Activated CD8-positive, alpha-beta memory T cell treated with anti-CD3 and anti-CD28 coated beads for 1 hour (primary cell): Measurements from ENCODE around the gene PLCXD1.
"Not testable (repeated sequence)": the region's sequence is repeated elsewhere in the genome, so short reads cannot be mapped to it uniquely, and the experiment has no call there.

ENCODE experiments used
- DNase-seq, 2 donors: peaks; one replicate each; pipeline ENCODE4 v3.0.0-alpha.2; 2020; ENCODE audit warnings: low read depth in 1 of 2; ENCODE audit errors: extremely low read depth in 1 of 2

PLCXD1 gene, protein sequence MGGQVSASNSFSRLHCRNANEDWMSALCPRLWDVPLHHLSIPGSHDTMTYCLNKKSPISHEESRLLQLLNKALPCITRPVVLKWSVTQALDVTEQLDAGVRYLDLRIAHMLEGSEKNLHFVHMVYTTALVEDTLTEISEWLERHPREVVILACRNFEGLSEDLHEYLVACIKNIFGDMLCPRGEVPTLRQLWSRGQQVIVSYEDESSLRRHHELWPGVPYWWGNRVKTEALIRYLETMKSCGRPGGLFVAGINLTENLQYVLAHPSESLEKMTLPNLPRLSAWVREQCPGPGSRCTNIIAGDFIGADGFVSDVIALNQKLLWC

DNA sequence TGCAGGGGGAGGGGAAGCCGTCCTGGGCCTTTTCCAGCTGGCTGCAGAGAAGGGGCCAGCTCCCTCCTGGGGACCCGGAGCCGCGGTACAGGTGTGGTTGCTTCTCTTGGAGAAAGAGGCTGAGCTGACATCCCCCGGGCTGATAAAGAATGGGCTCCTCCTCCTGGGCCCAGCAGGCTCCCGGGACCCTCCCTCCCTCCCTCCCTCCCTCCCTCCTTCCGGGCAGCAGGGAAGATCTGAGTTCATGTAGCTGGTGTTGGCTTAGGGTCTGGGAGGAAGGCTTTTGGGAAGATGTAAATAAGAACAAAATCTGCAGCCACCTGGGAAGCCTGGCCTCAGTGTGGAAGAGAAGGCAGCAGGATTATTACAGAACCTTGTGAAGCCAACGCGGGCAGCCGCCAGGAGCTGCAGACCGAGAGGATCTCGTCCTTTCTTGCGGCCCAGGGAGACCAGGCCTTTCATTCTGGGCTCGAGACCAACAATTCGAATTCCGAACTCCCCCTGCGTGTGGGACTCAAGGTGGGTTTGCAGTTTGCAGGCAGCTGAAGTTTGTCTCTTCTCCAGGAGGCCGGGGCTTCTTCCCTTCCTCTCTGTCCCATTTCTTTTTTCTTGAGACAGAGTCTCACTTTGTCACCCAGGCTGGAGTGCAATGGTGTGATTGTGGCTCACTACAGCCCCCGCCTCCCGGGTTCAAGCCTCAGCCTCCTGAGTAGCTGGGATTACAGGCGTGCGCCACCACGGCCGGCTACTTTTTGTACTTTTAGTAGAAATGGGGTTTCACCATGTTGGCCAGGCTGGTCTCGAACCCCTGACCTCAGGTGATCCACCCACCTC, at the start of gene PLCXD1:
Gene PLCXD1, plus strand, starts transcription at position 216 of the 834 bp plus-strand sequence. CDS start 2,807 bp downstream, outside the sequence.
- DNase-seq: no peak

DNA sequence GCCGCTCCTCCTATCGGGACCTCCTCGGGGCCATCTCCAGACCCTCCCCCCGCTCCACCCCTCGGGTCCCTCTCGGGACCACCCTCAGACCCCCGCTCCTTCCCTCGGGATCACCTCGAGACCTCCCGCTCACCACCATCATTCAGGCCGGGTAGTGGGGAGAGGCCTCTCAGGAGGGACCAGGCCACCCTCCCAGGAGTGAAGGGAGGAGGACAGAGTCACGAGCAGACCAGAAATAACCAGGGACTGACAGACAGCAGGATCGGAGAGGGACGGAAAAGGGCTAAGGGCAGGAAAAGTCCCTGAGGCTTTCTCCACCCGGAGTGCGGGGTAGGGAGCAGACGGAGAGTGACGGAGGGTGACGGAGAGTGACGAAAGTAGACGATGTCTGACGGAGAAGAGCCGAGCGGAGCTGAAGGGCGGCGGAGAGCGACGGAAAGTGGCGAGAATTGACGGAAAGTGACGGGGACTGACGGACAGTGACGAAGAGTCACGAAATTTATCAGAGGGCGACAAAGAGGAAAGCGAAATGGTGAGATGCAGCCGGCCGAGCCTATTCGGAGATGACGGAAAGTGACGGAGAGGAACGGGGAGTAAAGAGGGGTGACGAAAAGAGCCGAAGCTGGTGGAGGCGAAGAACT, 49.4 kb upstream of the PLCXD1 start:
- DNase-seq: not testable (repeated sequence)

DNA sequence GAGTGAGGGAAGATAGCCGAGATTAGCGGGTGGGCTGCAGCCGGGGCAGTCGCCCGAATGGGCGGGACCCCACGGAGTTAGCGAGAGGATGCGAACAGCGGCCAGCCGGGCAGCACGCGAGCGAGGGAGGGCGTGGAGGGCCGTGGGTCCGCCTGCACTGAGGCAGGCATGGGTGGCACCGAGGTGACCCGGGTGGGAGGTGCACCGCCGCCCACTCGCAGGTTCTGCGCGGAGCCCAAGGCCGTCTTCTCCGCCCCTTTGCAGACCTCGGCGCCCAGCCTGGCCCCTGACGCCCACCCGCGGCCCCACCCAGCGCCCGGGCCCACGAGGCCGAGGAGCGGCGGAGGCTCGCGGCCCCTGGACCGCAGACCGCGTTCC, 48.9 kb upstream of the PLCXD1 start:
- DNase-seq: not testable (repeated sequence)

DNA sequence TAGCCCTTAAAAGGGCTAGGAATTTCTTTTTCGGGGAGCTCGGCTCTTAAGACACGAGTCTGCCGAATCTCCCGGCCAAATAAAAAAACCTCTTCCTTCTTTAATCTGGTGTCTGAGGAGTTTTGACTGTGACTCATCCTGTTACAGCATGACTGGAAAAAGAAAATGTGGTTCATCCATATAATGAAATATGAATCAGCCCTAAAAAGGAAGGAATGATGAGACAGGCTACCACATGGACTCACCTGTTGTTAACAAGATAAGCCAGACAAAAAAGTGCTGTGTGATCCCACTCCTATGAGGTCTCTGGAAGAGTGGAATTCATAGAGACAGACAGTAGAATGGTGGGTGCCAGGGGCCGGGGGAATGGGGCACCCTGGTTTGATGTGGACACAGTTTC, 45.0 kb upstream of the PLCXD1 start:
- DNase-seq: not testable (repeated sequence)

DNA sequence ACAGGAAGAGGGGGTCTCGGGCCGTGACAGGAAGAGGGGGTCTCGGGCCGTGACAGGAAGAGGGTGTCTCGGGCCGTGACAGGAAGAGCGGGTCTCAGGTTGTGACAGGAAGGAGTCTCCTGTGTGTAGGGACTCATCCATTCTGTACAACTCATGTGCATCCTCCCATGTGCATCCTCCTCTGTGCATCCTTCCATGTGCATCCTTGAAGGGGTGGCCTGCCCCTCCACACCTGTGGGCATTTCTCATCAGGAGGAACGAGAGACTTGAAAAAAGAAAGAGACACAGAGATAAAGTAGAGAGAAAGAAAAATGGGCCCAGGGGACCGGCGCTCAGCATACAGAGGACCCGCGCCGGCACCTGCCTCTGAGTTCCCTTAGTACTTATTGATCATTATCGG, 30.2 kb upstream of the PLCXD1 start:
- no peak for DNase-seq

DNA sequence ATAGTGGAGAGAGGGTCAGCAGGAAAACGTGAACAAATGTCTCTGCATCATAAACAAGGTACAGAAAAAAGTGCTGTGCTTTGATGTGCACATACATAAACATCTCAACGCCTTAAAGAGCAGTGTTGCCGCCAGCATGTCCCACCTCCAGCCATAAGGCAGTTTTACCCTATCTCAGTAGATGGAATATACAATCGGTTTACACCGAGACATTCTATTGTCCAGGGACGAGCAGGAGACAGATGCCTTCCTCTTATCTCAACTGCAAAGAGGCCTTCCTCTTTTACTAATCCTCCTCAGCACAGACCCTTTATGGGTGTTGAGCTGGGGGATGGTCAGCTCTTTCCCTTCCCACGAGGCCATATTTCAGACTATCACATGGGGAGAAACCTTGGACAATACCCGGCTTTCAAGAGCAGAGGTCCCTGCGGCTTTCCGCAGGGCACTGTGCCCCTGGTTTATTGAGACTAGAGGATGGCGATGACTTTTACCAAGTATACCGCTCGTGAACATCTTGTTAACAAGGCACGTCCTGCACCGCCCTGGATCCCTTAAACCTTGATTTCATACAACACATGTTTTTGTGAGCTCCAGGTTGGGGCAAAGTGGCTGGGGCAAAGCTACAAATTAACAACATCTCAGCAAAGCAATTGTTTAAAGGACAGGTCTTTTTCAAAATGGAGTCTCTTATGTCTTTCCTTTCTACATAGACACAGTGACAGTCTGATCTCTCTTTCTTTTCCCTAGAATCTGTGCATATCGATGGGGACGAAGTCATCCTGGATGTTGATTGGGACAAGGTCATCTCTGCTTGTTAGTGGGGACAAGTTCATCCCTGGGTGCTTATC, 29.6 kb upstream of the PLCXD1 start:
- DNase-seq: not testable (repeated sequence)

DNA sequence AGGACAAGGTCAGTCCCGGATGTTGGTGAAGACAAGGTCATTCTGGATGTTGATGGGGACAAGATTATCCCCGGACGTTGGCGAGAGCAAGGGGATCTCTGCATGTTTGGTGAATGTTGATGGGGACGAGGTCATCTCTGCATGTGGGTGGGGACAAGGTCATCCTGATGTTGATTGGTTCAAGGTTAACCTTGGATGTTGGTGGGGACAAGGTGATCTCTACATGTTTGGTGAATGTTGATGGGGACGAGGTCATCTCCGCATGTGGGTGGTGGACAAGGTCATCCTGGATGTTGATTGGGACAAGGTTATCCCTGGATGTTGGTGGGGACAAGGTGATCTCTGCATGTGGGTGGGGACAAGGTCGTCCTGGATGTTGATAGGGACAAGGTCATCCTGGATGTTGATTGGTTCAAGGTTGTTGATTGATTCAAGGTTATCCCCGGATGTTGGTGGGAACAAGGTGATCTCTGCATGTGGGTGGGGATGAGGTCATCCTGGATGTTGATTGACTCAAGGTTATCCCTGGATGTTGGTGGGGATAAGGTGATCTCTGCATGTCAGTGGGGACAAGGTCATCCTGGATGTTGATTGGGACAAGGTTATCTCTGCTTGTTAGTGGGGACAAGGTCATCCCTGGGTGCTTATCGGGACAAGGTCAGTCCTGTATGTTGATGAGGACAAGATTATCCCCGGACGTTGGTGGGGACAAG, 28.8 kb upstream of the PLCXD1 start:
- DNase-seq: no peak

DNA sequence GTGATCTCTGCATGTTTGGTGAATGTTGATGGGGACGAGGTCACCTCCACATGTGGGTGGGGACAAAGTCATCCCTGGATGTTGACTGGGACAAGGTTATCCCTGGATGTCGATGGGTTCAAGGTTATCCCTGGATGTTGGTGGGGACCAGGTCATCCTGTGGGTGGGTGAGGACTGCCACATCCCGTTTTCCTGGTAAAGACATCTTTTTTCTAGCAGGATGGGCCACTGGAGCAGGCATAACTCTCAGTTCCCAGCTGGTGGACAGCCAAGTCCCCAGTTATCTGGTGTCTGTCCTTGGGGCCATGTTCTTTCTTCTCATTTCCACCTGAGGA, 28.3 kb upstream of the PLCXD1 start:
- no peak for DNase-seq

DNA sequence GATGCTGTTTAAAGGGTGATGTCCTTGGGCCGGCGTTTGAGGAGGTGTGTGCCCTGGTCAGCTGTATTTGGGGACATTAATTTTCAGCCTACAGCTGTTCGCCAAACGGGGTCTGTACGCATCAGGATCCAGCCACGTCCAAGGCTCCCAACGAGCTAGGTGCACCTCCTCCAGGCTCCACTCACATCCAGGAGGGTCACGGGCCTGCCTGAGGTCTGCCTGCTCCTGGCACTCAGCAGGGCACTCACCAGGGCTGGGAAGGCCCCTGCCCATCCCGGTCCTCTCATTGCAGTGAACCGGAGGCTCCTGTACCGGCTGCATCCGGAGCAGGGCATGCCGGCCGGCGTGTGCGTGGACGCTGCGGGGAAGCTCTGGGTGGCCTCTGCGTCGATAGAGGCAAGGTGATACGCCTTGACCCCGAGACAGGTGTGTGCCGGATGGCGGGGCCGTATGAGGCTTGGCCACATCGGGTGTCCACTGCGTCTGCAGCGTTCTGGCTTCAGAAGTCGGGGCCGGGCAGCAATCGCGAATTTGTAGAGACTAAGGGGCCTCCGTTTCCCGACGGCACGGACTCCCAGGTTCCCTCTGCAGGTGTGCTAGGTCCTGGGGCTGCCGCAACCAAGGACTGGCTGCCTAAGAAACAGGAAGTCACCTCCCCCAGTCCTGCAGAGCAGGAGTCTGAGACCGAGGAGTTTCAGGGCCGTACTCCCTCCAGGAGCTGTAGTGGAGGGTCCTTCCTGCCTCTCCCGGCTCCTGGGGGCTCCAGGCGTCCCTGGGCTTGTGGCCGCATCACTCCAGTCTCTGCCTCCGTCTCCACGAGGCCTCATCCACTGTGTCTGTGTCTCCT, 27.5 kb upstream of the PLCXD1 start:
- no peak for DNase-seq

DNA sequence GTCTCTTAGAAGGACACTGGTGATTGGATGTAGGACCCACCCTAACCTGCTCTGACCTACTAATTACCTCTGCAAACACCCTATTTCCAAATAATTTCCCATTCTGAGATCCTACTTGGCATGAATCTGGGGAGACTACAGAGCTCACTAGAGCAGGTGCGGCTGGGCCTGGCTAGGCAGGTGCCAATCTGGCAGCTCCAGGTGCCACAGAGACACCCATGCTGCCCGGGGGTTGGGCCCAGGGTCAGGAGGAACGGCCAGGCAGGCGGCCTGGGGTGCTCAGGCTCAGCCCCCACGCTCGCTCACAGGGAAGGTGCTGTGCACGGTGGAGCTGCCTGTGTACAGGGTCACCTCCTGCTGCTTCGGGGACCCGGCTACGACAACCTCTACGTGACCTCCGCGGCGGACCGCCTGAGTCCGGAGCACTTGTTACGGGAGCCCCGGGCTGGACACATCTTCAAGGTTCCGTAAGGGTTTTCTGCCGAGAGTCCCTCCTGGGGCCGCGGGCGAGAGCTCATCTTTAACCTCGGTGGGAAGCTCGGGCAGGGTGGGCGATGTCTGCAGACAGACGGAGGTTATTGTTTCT, 26.5 kb upstream of the PLCXD1 start:
- DNase-seq: no peak

DNA sequence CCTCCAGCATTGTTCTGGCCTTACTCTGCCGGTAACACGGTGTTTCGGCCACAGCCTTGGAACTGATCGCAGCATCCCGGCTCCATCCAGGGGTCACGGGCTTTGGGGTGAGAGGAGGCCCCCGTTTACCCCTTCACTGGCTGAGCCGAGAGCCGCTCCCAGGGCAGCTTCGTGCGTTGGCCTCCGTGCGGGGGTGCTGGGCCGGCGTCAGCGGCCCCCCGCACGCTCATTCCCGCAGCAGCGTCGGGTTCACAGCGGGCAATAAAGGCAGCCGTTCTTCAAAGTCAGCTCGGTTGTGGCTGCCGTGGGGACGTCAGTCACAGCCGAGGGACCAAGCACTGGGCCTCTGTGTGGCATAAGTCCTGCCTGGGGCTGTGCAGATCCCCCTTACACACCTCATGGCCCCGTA, 25.3 kb upstream of the PLCXD1 start:
- no peak for DNase-seq

DNA sequence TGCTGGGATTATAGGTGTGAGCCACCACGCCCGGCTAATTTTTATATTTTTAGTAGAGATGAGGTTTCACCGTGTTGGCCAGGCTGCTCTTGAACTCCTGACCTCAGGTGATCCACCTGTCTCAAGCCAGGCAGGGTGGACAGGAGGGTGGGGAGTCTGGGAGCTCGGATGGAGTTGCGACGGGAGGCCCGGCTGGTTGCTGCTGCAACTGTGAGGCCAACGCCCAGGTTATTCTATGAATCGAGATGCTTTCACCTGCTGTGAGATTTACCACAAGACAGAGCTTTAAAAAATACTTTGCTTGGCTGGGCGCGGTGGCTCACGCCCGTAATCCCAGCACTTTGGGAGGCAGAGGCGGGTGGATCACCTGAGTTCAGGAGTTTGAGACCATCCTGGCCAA, 24.1 kb upstream of the PLCXD1 start:
- DNase-seq: not testable (repeated sequence)

DNA sequence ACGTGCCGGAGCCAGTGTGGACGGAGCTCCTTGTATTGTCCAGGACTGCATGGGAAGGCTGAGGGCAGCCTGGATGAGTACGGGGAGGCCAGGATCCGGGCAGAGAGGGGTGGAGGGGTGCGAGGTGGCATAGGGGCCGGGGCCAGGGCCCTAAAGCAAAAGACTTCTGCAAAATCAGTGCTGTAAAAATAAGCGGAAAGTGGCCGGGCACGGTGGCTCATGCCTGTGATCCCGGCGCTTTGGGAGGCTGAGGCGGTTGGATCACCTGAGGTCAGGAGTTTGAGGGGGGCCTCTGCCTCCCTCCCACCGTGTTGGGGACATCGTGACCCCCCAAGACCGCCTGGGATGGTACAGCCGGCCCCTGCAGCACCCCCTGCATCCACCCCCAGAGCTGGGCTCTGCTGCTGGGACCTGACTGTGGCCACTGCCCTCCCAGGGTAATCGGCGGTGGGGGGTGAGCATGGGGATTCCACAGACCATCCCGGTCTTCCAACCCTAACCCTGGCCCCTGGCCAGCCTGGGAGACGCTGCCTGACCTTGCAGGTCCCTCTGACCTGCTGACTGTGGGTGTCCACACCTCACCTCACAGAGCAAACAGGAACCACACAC, 23.4 kb upstream of the PLCXD1 start:
- no peak for DNase-seq

DNA sequence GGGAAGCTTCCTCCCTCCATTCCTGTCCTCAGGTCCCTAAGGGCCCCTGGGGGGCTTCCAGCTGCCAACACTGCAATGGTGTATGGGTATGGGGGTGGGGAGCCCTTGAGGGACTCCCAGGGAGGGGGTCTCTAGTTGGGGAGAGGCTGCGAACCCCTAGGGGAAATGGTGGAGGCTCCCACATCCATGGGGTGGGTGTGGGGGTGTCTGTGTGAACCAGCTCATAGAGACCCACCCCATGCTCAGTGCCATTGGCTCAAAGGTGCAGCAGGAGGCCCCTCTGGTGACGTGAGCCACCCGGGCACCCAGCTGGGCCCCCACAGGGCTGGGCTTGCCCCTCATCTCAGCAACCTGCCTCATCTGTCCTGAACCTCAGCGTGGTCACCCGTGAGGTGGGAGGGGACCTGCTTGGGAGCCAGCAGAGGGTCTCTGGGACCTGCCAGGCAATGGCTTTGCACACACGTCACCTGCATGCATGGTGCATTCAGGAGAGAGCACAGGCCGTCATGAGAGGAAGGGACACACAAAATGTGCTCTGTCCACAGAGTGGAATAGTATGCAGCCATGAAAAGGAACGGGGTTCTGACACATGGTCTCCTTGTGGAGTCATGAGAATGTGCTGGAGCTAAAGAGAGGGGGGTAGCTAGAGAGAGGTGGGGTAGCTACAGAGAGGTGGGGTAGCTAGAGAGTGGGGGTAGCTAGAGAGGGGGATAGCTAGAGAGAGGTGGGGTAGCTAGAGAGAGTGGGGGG, 22.7 kb upstream of the PLCXD1 start:
- DNase-seq: no peak

DNA sequence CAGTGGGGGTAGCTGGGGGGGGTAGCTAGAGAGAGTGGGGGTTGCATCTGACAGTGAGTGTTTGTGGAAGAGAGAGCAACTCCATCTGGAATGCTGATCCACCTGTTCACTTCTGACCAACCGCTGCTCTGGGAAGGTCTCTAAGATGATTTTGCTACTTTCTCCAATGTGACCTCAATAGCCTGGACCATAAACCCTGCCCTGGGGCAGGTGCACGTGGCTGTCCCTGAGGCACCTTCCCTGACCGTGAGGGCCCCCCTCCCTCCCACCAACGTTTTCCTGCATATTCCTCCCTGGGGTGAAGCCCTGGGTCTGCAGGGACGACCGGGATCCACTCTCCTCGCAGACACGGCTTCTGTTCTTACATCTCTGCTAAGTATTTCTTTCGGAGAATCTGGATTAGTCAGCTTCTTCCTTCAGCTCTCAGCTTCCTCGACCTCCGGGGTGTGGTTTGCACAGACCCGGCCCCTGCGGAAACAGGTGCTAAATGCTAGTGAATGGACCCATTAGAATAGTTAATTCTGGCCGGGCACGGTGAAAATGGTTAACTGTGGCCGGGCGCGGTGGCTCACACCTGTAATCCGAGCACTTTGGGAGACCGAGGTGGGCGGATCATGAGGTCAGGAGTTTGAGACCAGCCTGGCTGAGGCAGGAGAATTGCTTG, 21.4 kb upstream of the PLCXD1 start:
- no peak for DNase-seq

DNA sequence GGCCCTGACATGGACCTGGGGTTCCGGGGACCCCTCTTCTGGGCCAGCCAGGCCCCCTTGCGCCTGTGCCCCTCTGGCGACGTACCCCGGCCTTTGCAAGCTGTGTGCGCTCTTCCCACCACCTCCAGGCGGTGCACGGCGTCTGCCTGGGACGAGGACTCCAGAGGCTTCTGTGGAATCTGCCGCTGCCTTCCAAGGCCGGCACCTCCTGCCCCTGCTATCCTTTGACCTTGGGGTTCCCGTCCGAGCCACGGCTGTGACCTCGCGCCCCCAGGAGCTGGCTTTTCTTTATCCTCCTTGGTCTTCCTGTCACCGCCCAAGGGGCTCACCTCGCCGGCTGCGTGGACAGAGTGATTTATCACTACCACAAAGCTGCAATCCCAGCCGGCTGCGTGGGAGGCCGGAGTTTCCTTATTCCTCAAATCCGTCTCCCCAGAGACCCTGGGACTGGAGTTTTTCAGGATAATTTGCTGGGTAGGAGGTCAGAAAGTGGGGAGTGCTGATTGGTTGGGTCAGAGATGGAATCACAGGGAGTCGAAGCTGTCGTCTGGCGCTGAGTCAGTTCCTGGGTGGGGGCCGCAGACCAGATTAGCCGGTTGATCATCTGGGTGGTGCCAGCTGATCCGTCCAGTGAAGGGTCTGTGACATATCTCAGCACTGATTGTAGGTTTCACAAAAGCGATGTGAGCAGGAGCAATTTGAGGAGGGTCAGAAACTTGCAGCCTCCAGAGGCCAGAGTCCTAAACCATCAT, 19.8 kb upstream of the PLCXD1 start:
- no peak for DNase-seq

DNA sequence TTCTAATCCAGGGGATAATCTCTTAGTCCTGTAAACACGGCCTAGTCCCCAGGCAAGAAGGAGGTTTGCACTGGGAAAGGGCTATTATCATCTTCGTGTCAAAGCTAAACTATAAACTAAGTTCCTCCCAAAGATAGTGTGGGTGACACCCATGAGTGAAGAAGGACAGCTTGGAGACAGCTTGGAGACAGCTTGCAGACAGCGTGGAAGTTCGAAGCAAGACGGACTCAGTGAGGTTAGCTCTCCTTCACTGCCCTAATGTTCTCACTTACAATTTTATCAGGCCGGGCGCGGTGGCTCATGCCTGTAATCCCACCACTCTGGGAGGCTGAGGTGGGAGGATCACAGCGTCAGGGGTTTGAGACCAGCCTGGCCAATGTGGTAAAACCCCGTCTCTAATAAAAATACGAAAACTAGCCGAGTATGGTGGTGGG, 19.2 kb upstream of the PLCXD1 start:
- DNase-seq: no peak
